Fibroblast of lung (primary cell): ENCODE data around the gene ARHGAP21.

Experiments used
- EZH2 ChIP-seq: IDR thresholded peaks from 2 replicates; pipeline ENCODE4 v1.5.1; 2012; ENCODE audit warnings: low read length, control low read depth, mild to moderate bottlenecking; ENCODE audit errors: missing control alignments
- TF ChIP-seq, protein P1 (sequence below), 2 donors: IDR thresholded peaks in 1 of 2; conservative IDR thresholded peaks in 1 of 2; 1 replicate in 1 of 2; 2 replicates in 1 of 2; pipeline ENCODE4 v1.5.1; 2011 to 2012; ENCODE audit warnings: low read length in 2 of 2, control low read depth in 1 of 2, inconsistent platforms in 1 of 2, low read depth in 1 of 2, mild to moderate bottlenecking in 1 of 2

DNA sequence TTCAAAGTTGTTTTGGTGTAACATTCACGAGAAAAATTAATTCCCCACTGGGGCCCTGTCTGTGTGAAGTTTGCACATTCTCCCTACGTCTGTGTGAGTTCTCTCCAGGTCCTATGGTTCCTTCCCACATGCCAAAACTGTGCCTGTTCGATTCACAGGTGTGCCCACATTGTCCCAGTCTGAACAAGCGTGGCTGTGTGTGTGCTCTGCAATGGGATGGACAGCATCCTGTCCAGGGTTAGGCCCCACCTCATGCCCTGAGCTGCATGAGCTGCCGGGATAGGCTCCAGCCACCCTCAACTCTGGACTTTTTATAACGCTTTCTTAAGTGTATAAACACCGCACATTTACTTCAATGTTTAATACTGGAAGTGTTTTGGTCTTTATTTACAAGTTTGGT is 55.4 kb downstream of the ARHGAP21 start:
- TF ChIP-seq, protein P1, sequence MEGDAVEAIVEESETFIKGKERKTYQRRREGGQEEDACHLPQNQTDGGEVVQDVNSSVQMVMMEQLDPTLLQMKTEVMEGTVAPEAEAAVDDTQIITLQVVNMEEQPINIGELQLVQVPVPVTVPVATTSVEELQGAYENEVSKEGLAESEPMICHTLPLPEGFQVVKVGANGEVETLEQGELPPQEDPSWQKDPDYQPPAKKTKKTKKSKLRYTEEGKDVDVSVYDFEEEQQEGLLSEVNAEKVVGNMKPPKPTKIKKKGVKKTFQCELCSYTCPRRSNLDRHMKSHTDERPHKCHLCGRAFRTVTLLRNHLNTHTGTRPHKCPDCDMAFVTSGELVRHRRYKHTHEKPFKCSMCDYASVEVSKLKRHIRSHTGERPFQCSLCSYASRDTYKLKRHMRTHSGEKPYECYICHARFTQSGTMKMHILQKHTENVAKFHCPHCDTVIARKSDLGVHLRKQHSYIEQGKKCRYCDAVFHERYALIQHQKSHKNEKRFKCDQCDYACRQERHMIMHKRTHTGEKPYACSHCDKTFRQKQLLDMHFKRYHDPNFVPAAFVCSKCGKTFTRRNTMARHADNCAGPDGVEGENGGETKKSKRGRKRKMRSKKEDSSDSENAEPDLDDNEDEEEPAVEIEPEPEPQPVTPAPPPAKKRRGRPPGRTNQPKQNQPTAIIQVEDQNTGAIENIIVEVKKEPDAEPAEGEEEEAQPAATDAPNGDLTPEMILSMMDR (conservative IDR thresholded peaks at IDR 0.05 in 1 of 2, IDR thresholded peaks at IDR 0.05 in 1 of 2; ENCODE audit: low read depth in 1 of 2, low read length in 2 of 2), result no peak
- TF ChIP-seq EZH2, result no peak
